Lower lobe of right lung (tissue), 2 donors: Measurements from ENCODE around the gene ATG2A. TPM values are rescaled to one million over a fixed set of nuclear protein-coding genes. Genes with fewer than 3 reads are reported as not detected.

Experiments
- ATAC-seq, 2 donors: fragments of 200-7000 bp; cut with Tn5 transposase; one replicate each; pipeline ENCODE4 v1.9.1; 2020 to 2022; ENCODE audit warnings: mild to moderate bottlenecking in 2 of 2, moderate library complexity in 2 of 2
- DNase-seq: peaks from one replicate; pipeline ENCODE4 v3.0.0-alpha.2; 2020
- H3K27ac ChIP-seq: fragments of 200-600 bp; one replicate; pipeline ENCODE4 v1.8.0; 2022
- H3K27me3 ChIP-seq: fragments of 200-600 bp; one replicate; pipeline ENCODE4 v1.8.0; 2022; ENCODE audit warnings: low read depth
- H3K36me3 ChIP-seq: fragments of 200-600 bp; one replicate; pipeline ENCODE4 v1.8.0; 2022; ENCODE audit warnings: mild to moderate bottlenecking
- H3K4me1 ChIP-seq: fragments of 200-600 bp; one replicate; pipeline ENCODE4 v1.8.0; 2022
- H3K4me3 ChIP-seq: fragments of 200-600 bp; one replicate; pipeline ENCODE4 v1.8.0; 2022; ENCODE audit warnings: mild to moderate bottlenecking
- H3K9me3 ChIP-seq: fragments of 200-600 bp; one replicate; pipeline ENCODE4 v1.8.0; 2022
- intact Hi-C: fragments of 100-400 bp; cut with DNase I; formaldehyde crosslinking; loops from one replicate; pipeline ENCODE4 v1.11.0; 2022
- total RNA-seq: library from RNA; stranded (reverse); fragmentation: NEBNext Ultra II Directional; extraction: Animal tissue kit (Norgen Biotek cat#: 25700); gene quantifications from one replicate; pipeline ENCODE4 v1.2.1, GENCODE V29; 2021
- TF ChIP-seq, protein P1 (sequence below): fragments of 200-600 bp; IDR thresholded peaks from one replicate; pipeline ENCODE4 v1.8.0; 2022; ENCODE audit warnings: antibody characterized with exemption, mild to moderate bottlenecking
- donor health status: DM: no; HTN: yes; CAD: no; lungs with severe emphysema.

Gene ATG2A
- total RNA-seq, 1 donor from 2014 or later = 21.7 TPM

DNA sequence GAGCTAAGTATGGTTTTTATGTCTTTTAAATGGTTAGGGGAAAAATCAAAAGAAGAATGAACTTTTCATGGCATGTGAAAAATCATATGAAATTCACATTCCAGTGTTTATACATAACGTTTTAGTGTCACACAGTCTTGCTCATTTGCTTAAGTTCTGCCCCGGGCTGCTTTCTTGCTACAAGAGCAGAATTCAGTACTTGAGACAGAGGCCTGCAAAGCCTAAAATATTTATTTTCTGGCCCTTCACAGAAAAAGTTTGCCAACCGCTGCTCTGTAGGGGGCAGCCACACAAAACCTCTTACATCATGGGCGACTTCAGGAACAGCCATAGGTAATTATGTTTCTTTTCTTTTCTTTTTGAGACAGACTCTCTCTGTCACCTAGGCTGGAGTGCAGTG is 1.0 kb upstream of the ATG2A start:
- no peaks in the 10 kb centered on the region for H3K9me3 ChIP-seq
- intact Hi-C loops = no loop called here
- no peak for ATAC-seq
- DNase-seq = no peak
- no peaks in the 10 kb centered on the region for H3K27me3 ChIP-seq
- peak overlapping the region; percentile 77 for H3K27ac ChIP-seq
- peaks cover 14% of the 10 kb centered on the region for H3K36me3 ChIP-seq
- TF ChIP-seq, protein P1, sequence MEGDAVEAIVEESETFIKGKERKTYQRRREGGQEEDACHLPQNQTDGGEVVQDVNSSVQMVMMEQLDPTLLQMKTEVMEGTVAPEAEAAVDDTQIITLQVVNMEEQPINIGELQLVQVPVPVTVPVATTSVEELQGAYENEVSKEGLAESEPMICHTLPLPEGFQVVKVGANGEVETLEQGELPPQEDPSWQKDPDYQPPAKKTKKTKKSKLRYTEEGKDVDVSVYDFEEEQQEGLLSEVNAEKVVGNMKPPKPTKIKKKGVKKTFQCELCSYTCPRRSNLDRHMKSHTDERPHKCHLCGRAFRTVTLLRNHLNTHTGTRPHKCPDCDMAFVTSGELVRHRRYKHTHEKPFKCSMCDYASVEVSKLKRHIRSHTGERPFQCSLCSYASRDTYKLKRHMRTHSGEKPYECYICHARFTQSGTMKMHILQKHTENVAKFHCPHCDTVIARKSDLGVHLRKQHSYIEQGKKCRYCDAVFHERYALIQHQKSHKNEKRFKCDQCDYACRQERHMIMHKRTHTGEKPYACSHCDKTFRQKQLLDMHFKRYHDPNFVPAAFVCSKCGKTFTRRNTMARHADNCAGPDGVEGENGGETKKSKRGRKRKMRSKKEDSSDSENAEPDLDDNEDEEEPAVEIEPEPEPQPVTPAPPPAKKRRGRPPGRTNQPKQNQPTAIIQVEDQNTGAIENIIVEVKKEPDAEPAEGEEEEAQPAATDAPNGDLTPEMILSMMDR = no peak
- H3K4me3 ChIP-seq = peak overlapping the region; percentile 95
- peaks cover 25% of the 10 kb centered on the region for H3K4me1 ChIP-seq

DNA sequence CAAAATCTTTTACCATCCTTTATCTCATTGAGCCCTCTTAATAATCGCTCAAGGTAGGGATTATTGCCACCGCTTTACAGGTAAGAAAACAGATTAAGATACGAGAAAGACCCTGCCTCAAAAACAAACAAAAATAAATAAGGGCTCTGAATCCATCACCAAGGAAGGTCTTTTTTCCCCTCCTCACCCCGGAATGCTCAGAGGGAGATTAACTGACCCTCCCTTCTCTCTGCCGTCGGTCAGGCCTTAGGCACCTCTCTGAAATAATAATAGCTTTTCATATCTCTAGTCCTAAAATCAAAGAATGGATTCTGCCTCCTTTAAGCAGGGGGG is 620 bp upstream of the ATG2A start:
- Histone ChIP-seq H3K27me3 (no peaks in the 10 kb centered on the region), H3K27ac (peak overlapping the region; percentile 77), H3K9me3 (no peaks in the 10 kb centered on the region), H3K4me3 (peak overlapping the region; percentile 95), H3K36me3 (peaks cover 18% of the 10 kb centered on the region), H3K4me1 (peaks cover 25% of the 10 kb centered on the region)
- ATAC-seq = no peak
- no peak for DNase-seq
- intact Hi-C loops = no loop called here
- TF ChIP-seq, protein P1 = no peak

DNA sequence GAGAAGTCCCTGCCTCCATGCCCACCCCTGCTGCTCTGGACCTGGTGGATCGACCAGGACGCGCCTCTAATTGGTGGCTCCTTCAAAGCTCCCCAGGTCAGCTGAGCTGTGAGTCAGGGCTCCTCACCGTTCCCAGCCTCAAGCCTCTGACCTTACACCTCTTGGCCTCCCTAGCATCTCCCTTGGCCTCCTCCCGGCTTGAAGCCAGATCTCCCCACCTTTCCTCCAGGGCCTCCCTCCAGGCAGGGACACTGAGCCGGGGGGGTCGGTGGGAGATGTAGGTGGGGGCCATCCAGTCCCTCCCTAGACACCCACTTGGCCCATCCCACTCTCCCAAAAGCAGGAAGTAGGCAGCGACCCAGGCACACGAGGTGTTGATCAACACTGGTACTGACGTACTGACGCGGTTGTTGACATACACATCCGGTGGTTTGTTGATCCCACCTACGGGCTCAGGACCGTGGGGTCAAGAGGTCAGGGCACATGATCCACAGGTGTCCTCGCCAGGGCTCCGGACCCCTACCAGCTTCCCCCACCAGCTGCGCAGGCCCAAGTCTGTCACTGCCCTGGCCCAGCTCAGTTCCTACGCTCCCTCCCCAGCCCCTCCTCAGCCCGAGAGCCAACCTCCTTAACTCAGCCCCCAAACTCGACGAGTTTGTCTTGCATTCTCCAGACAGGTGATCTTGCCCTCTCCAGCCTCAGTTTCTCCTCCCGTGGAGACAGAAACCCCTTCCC is 802 bp downstream of the ATG2A start:
- peaks cover 25% of the 10 kb centered on the region for H3K4me1 ChIP-seq
- H3K4me3 ChIP-seq = peak overlapping the region; percentile 95
- H3K27ac ChIP-seq = peak overlapping the region; percentile 90
- peaks cover 32% of the 10 kb centered on the region for H3K36me3 ChIP-seq
- no peak for DNase-seq
- peak; percentile 19 to 34 for ATAC-seq
- TF ChIP-seq, protein P1 = no peak
- no peaks in the 10 kb centered on the region for H3K9me3 ChIP-seq
- H3K27me3 ChIP-seq = no peaks in the 10 kb centered on the region
- intact Hi-C loops = no loop called here

DNA sequence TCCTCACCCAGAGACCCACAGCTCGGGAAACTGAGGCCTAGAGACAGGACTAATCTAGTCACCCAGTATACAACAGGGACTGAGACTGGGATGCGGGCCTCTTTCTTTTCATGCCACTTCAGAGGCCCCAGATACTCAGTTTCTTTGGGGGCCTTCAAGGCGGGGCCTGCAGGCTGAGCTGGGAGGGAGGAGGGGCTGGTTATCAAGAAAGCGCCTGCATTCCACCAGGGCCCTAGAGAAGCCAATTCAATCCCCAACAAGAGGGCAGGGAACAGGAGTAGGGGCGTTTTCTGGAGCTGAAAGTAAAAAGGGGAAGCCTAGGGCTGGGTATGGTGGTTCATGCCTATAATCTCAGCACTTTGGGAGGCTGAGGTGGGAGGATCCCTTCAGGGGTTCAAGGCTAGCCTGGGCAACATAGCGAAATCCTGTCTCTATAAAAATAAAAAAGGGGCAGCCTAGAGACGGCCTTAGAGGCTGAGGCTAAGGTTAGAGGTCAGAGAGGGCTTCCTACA is 1.6 kb downstream of the ATG2A start:
- peak overlapping the region; percentile 90 for H3K27ac ChIP-seq
- DNase-seq = no peak
- no peaks in the 10 kb centered on the region for H3K9me3 ChIP-seq
- peak overlapping the region; percentile 95 for H3K4me3 ChIP-seq
- no peak for ATAC-seq
- intact Hi-C loops = no loop called here
- H3K4me1 ChIP-seq = peaks cover 25% of the 10 kb centered on the region
- H3K36me3 ChIP-seq = peaks cover 40% of the 10 kb centered on the region
- H3K27me3 ChIP-seq = no peaks in the 10 kb centered on the region
- TF ChIP-seq, protein P1 = no peak

DNA sequence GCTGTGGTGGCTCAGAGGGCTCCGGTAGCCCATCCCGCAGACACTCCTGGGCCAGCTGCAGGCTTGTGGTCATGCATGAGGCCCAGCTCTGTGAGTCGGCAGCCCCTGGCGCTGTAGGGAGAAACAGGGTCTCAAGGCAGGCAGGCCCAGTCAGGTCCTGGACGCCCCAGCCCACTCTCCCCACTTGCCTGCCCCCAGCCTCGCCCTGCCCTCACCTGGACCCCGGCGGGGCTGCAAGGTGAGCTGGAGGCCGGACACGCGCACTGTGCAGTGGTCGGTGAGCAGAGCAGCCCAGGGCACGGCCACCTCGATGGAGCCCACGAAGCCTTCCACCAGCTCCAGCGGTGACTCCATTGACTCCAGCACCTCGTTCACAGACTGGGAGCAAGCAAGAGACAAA is 2.9 kb downstream of the ATG2A start:
- TF ChIP-seq, protein P1 = no peak
- no peak for DNase-seq
- Histone ChIP-seq H3K36me3 (peaks cover 53% of the 10 kb centered on the region), H3K27me3 (no peaks in the 10 kb centered on the region), H3K4me3 (no peak overlapping the region), H3K27ac (no peak overlapping the region), H3K4me1 (peaks cover 25% of the 10 kb centered on the region), H3K9me3 (no peaks in the 10 kb centered on the region)
- ATAC-seq = no peak
- intact Hi-C loops = no loop called here
